K562 (cell line): Measurements from ENCODE around the gene SLC1A4. TPM values are rescaled to one million over a fixed set of nuclear protein-coding genes. Genes with fewer than 3 reads are reported as not detected.

Experiments
- ARID3B ChIP-seq: fragments of 250-450 bp; sonication (Bioruptor Pico); IDR thresholded peaks from 2 replicates; pipeline ENCODE4 v1.4.0; 2020; ENCODE audit warnings: borderline replicate concordance
- C11orf30 ChIP-seq: fragments of 450-650 bp; IDR thresholded peaks from 2 replicates; pipeline ENCODE4 v1.6.1; 2016; ENCODE audit warnings: low read depth, mild to moderate bottlenecking
- COPS2 ChIP-seq: fragments of 450-650 bp; conservative IDR thresholded peaks from 2 replicates; pipeline ENCODE4 v1.6.1; 2016; ENCODE audit warnings: mild to moderate bottlenecking, moderate library complexity
- DACH1 ChIP-seq: fragments of 450-650 bp; IDR thresholded peaks from 2 replicates; pipeline ENCODE4 v1.6.1; 2018; ENCODE audit not compliant: partially characterized antibody
- ELF4 ChIP-seq: fragments of 450-650 bp; formaldehyde crosslinking; IDR thresholded peaks from 2 replicates; pipeline ENCODE4 v1.4.0; 2022; ENCODE audit warnings: missing genetic modification characterization
- FOXA1 ChIP-seq: fragments of 450-650 bp; IDR thresholded peaks from 2 replicates; pipeline ENCODE4 v1.6.1; 2016; ENCODE audit warnings: mild to moderate bottlenecking, borderline replicate concordance
- HMGN3 ChIP-seq: IDR thresholded peaks from 2 replicates; pipeline ENCODE4 v1.6.1; 2011; ENCODE audit warnings: borderline replicate concordance, low read depth, mild to moderate bottlenecking, mixed read lengths, low read length; ENCODE audit not compliant: insufficient read length; ENCODE audit errors: extremely low read depth
- ILF3 ChIP-seq: fragments of 450-650 bp; IDR thresholded peaks from 2 replicates; pipeline ENCODE4 v1.6.1; 2018; ENCODE audit warnings: antibody characterized with exemption, mild to moderate bottlenecking, moderate library complexity, borderline replicate concordance
- ILK ChIP-seq: fragments of 450-650 bp; IDR thresholded peaks from 2 replicates; pipeline ENCODE4 v1.6.1; 2016; ENCODE audit warnings: missing genetic modification characterization, low read depth, mild to moderate bottlenecking, missing compliant biosample characterization, moderate library complexity, borderline replicate concordance
- POLR2A ChIP-seq: fragments of 450-650 bp; conservative IDR thresholded peaks from 2 replicates; pipeline ENCODE4 v1.6.1; 2016
- SIN3A ChIP-seq, 2 experiments: fragments of 150-350 bp in 1 of 2; IDR thresholded peaks; 2 replicates each; pipeline ENCODE4 v1.6.1; 2011 to 2016; ENCODE audit warnings: borderline replicate concordance in 2 of 2, low read depth in 2 of 2, low read length in 2 of 2, mild to moderate bottlenecking in 2 of 2, moderate library complexity in 2 of 2; ENCODE audit not compliant: control insufficient read depth in 1 of 2
- SIX5 ChIP-seq, 2 experiments: IDR thresholded peaks; 2 replicates each; pipeline ENCODE4 v1.6.1; 2011; ENCODE audit warnings: low read length in 2 of 2, borderline replicate concordance in 1 of 2, low read depth in 1 of 2, mild to moderate bottlenecking in 1 of 2, moderate library complexity in 1 of 2; ENCODE audit not compliant: insufficient read depth in 1 of 2
- SMARCA4 ChIP-seq: fragments of 450-650 bp; IDR thresholded peaks from 2 replicates; pipeline ENCODE4 v1.6.1; 2016
- SMARCE1 ChIP-seq: fragments of 450-650 bp; IDR thresholded peaks from 2 replicates; pipeline ENCODE4 v1.7.1; 2016; ENCODE audit warnings: mild to moderate bottlenecking
- TAF15 ChIP-seq: fragments of 200-400 bp; formaldehyde crosslinking; IDR thresholded peaks from 2 replicates; pipeline ENCODE4 v1.6.1; 2017; ENCODE audit warnings: mild to moderate bottlenecking, low read depth, low read length, moderate library complexity
- ZNF23 ChIP-seq: fragments of 250-450 bp; sonication (Bioruptor Pico); IDR thresholded peaks from 2 replicates; pipeline ENCODE4 v1.4.0; 2020; ENCODE audit warnings: mild to moderate bottlenecking
- ZNF764 ChIP-seq: fragments of 250-450 bp; sonication (Bioruptor Pico); IDR thresholded peaks from 2 replicates; pipeline ENCODE4 v1.4.0; 2020; ENCODE audit warnings: low read depth, mild to moderate bottlenecking, moderate library complexity
- polyA plus RNA-seq, 8 experiments: library from polyadenylated mRNA; depleted of rRNA in 4 of 8; stranded (reverse) in 5 of 8; unstranded in 3 of 8; fragments of >200 nt; fragmentation: Nextera tagmentation in 2 of 8; fragmentation: Illumina TruSeq in 1 of 8; extraction: Ambion mirVana in 2 of 8; extraction: Trizol in 1 of 8; gene quantifications; 2 replicates each; pipeline versions ENCODE4 v1.2.1 to v1.2.3, GENCODE V29; 2011 to 2014; ENCODE audit warnings: inconsistent platforms in 1 of 8, missing spikeins in 1 of 8
- total RNA-seq, 7 experiments: library from RNA; depleted of rRNA in 6 of 7; stranded (reverse); fragments of >200 nt in 6 of 7; fragmentation: Illumina TruSeq in 2 of 7; extraction: Trizol in 2 of 7; gene quantifications; 2 replicates each; pipeline versions ENCODE4 v1.2.1 to v1.2.3, GENCODE V29; 2011 to 2021; ENCODE audit warnings: low replicate concordance in 1 of 7
- TF ChIP-seq, protein P1 (sequence below): fragments of 150-350 bp; conservative IDR thresholded peaks from 2 replicates; pipeline ENCODE4 v1.6.1; 2014; ENCODE audit warnings: low read length
- TF ChIP-seq, protein P2 (sequence below), 2 experiments: fragments of 200-800 bp in 1 of 2; sonication (Bioruptor generic) in 1 of 2; sonication (generic) in 1 of 2; formaldehyde crosslinking in 1 of 2; IDR thresholded peaks in 1 of 2; conservative IDR thresholded peaks in 1 of 2; 2 replicates each; pipeline versions ENCODE4 v1.5.0 to v1.6.1; 2016 to 2020; ENCODE audit warnings: missing compliant biosample characterization in 1 of 2, missing genetic modification characterization in 1 of 2, missing genetic modification reagents in 1 of 2
- TF ChIP-seq, protein P3 (sequence below): fragments of 450-650 bp; formaldehyde crosslinking; IDR thresholded peaks from 2 replicates; pipeline ENCODE4 v1.4.0; 2022; ENCODE audit warnings: missing genetic modification characterization

Gene SLC1A4
- total and polyA plus RNA-seq, 9 of the 15 experiments (the other 6 are each of a cell fraction or from before 2014, with no cell fraction given) = 4.4 to 24.0 (median 10.9) TPM

DNA sequence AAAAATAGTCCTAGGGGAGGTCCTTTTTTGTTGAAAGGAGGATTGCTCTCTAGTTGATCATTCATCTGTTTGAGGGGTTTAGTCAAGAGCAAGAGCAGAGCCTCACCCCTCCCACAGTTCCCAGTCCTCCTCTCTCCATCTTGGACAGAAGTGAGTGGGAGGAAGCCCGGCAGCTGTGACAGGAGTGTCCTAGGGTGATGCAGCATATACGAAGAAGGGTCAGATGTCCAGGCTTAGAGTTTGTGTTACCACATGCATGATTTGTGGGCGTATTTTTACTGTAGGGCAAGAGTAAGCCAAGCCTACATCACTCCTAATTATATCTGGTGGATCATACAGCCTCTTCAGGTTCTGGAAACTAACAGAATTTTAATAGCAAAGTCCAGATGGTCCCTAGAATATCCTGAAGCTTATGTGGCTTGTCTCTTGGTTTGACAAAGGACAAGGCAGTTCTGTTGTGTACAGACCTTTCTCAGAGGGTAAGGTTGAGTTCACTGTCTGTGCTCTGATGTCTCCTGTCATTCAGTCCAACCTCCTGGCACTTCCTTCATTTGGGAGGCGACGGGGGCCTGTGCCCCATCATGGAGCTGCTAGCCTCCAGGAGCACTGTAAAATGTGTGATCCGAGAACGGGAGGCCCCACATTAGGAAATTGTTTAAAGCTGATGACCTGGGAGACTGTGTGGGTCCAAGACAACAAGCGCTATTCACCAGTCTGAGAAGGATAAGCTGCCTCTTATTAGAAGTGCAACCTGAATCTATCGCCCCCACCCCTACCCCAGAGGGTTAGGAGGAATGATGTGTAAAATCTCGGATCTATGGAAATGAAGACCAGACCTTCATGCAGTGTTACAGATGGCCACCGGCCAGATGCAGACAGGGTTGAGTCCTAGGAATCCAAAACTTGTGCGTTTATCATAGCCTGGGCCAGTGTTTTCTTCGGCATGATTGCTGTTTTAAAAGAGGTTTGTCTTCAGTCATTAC is 73.9 kb downstream of the SLC1A4 start (continued):
- TF ChIP-seq, protein P1, sequence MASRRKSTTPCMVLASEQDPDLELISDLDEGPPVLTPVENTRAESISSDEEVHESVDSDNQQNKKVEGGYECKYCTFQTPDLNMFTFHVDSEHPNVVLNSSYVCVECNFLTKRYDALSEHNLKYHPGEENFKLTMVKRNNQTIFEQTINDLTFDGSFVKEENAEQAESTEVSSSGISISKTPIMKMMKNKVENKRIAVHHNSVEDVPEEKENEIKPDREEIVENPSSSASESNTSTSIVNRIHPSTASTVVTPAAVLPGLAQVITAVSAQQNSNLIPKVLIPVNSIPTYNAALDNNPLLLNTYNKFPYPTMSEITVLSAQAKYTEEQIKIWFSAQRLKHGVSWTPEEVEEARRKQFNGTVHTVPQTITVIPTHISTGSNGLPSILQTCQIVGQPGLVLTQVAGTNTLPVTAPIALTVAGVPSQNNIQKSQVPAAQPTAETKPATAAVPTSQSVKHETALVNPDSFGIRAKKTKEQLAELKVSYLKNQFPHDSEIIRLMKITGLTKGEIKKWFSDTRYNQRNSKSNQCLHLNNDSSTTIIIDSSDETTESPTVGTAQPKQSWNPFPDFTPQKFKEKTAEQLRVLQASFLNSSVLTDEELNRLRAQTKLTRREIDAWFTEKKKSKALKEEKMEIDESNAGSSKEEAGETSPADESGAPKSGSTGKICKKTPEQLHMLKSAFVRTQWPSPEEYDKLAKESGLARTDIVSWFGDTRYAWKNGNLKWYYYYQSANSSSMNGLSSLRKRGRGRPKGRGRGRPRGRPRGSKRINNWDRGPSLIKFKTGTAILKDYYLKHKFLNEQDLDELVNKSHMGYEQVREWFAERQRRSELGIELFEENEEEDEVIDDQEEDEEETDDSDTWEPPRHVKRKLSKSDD = no peak
- TF ChIP-seq POLR2A (no peak), ILF3 (no peak), SMARCE1 (no peak), C11orf30 (peak; percentile 78), HMGN3 (no peak), ARID3B (CRISPR knock-in tag) (no peak), ZNF23 (no peak), FOXA1 (no peak), TAF15 (no peak), SIN3A (IDR thresholded peaks at IDR 0.05; ENCODE audit: borderline replicate concordance in 2 of 2, control insufficient read depth in 1 of 2, low read depth in 2 of 2, low read length in 2 of 2) (no peak), ELF4 (CRISPR knock-in tag) (no peak), ZNF764 (CRISPR knock-in tag) (no peak), SMARCA4 (0 out of 2 replicates have a peak, but pooled peaks have one; percentile 15), DACH1 (peak; percentile 57), SIX5 (IDR thresholded peaks at IDR 0.05; ENCODE audit: borderline replicate concordance in 1 of 2, insufficient read depth in 1 of 2, low read depth in 1 of 2, low read length in 2 of 2) (no peak), COPS2 (no peak), ILK (tag) (no peak)
- TF ChIP-seq, protein P2, sequence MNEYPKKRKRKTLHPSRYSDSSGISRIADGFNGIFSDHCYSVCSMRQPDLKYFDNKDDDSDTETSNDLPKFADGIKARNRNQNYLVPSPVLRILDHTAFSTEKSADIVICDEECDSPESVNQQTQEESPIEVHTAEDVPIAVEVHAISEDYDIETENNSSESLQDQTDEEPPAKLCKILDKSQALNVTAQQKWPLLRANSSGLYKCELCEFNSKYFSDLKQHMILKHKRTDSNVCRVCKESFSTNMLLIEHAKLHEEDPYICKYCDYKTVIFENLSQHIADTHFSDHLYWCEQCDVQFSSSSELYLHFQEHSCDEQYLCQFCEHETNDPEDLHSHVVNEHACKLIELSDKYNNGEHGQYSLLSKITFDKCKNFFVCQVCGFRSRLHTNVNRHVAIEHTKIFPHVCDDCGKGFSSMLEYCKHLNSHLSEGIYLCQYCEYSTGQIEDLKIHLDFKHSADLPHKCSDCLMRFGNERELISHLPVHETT (CRISPR knock-in tag; conservative IDR thresholded peaks at IDR 0.05 in 1 of 2, IDR thresholded peaks at IDR 0.05 in 1 of 2) = no peak
- TF ChIP-seq, protein P3, sequence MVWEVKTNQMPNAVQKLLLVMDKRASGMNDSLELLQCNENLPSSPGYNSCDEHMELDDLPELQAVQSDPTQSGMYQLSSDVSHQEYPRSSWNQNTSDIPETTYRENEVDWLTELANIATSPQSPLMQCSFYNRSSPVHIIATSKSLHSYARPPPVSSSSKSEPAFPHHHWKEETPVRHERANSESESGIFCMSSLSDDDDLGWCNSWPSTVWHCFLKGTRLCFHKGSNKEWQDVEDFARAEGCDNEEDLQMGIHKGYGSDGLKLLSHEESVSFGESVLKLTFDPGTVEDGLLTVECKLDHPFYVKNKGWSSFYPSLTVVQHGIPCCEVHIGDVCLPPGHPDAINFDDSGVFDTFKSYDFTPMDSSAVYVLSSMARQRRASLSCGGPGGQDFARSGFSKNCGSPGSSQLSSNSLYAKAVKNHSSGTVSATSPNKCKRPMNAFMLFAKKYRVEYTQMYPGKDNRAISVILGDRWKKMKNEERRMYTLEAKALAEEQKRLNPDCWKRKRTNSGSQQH (CRISPR knock-in tag) = no peak
